Stimulated activated CD8-positive, alpha-beta memory T cell treated with anti-CD3 and anti-CD28 coated beads, Interleukin-2, amount 100 ng/mL, for 48 hours (primary cell): ENCODE measurements around the gene SYNM.

Source experiments
- DNase-seq, 2 donors: peaks; one replicate each; pipeline ENCODE4 v3.0.0-alpha.2; 2020; ENCODE audit warnings: low read depth in 2 of 2

SYNM gene

DNA sequence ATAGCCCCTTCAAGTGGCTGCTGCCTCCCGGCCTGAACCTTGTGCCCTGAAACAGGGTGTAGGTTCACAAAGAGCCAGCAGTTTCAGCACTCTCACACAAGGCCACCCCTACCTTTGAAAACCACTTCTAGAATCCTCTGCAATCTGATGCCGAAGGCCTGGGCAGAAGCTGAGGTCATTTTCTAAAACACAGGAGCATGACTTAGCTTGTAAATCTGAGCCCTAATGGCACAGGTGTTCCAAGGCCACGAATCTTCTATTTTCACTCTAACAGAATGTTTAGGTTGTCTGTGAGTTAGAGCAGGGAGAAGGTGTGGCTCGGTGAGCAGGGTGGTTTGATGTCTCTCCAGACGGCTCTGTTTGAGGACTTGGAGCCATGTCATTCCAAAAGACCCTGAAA is 62.3 kb downstream of the SYNM start:
- no peak for DNase-seq

- DNase-seq: no peak
These were observed 62.8 kb downstream of the SYNM start for GRCh38 chr15:99167640-99168039.

DNA sequence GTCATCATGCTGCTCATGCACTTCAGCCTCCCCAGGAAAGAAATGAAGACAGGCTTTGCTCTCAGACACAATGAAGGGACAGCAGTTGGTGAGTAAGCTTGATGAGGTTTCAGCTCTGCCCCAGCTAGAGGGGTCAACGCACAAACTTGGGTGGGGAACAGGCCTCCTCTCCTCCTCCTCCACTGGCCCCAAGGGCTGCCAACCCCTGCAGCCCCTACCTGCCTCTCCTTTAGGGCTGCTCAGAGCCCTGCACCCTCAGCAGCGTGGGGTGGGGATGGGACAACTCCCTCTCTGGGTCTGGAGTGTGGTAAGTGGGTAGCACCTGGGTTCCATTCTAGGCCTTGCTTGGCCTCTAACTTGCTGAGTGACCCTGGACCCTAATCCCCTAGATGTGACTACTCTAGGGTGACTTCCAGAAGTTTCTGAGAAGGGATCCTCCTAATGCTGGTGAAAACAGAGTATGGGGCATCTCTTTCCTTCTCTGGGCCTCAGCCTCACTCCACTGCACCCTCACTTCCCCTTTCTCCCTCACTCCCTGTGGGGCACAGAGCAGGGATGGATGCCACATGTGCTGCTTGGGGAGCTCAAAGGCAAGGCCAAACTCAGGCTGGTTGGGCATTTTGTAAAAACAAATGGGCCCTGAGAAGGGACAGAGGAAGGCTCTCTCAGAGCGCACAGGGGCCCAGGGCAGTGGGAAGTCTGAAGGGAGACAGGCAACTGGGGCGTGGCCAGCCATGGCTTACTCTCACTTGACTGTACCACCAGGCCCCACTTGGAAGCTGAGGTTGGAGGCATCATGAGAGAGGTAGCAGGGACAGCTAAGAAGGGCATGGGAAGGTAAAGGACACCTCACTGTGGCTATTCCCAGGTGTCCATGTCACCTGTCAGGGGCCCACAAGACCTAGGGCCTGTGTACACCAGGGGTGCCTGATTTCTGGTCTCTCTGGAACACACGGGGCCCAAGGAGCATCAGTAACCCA is 64.0 kb downstream of the SYNM start:
- no peak for DNase-seq

GRCh38 chr15:99169769-99170311 is 65.0 kb downstream of the SYNM start:
- DNase-seq: no peak

- no peak for DNase-seq
These were observed 65.7 kb downstream of the SYNM start for GRCh38 chr15:99170476-99171065.

- no peak for DNase-seq
These were observed 67.3 kb downstream of the SYNM start for GRCh38 chr15:99172171-99172570.

DNA sequence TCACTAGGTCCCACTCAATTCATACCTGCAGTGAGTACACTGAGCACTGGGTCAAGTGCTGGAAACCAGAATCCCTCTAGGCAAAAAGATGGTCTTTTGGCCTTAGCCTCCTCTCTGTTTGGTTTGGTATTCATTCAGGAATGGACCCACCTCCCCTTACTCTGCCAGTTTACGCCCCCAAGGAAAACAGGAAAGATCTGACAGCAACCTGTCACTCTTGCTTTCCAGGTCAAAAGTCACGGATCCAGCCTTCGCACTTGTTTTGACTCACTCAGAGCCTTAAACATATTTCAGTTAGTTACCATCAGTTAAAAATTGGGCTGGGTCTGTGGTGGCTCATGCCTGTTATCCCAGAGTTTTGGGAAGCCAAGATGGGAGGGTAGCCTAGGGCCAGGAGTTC is 68.1 kb downstream of the SYNM start:
- DNase-seq: no peak

GRCh38 chr15:99174567-99175395 is 69.9 kb downstream of the SYNM start:
- no peak for DNase-seq

DNA sequence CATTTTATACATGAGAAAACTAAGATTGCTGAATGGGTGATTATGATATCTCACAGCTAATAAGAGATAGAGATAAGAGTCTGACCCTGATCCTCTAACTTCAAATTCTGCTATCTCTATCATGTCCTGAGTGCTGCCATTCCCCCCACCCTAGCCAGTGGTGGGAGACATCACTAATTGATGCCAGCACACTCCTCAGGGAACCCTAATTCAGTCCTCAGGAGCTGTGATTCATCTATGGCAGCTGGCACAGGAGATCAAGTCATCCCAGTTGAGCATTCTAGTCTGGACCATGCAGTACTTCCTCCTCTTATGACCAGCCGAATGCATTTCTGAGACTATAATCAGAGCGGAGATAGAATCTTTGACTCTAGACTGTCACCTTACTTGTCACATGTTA is 71.9 kb downstream of the SYNM start:
- no peak for DNase-seq

DNA sequence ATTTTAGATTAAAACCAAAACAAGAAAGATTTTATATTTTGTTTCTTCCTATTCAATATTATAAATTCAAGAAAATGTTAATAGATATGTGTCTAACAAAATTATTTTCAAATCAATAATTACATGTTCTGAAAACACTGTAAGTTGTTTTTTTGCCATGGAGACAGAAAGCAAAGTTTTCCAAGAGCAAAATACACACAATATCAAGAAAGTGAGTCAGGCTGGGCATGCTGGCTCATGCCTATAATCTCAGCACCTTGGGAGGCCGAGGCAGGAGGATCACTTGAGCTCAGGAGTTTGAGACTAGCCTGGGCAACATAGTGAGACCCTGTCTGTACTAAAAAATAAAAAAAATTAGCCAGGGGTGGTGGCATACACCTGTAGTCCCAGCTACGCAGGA is 72.8 kb downstream of the SYNM start:
- no peak for DNase-seq

GRCh38 chr15:99180086-99180963 is 75.4 kb downstream of the SYNM start:
- DNase-seq: no peak

DNA sequence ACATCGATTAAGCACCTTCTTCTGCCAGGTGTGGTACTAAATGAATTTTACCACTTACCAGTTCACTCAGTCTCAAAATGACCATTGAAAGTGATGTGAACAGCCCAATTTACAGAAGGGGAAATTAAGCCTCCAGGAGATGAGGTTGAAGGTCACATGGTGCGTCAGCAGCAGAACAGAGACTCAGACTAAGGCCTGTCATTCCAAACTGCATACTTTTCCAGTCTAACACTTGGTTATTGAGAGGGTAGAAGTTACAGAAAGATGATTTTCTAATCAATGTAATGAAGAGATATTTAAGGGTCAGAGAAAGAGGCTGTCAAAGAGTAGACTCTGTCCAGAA is 76.1 kb downstream of the SYNM start:
- no peak for DNase-seq

- no peak for DNase-seq
These were observed 76.7 kb downstream of the SYNM start for GRCh38 chr15:99181545-99181971.

GRCh38 chr15:99182791-99183190 is 77.9 kb downstream of the SYNM start:
- DNase-seq: no peak
